Left ventricle myocardium superior (tissue), 1 donor: ENCODE results near the gene CDKN2D. TPM values are rescaled to one million over a fixed set of nuclear protein-coding genes. Genes with fewer than 3 reads are reported as not detected.
A peak's percentile ranks its signal among the peaks of the same experiment; 100 is the strongest.
"Not testable (repeated sequence)": the region's sequence is repeated elsewhere in the genome, so short reads cannot be mapped to it uniquely, and the experiment has no call there.

Experiments used
- ATAC-seq: fragments of 200-7000 bp; cut with Tn5 transposase; one replicate; pipeline ENCODE4 v1.9.1; 2020; ENCODE audit warnings: mild to moderate bottlenecking, moderate library complexity
- DNase-seq: peaks from one replicate; pipeline ENCODE4 v3.0.0-alpha.2; 2020
- intact Hi-C: fragments of 100-400 bp; cut with micrococcal nuclease; formaldehyde crosslinking; loops from one replicate; pipeline ENCODE4 v1.11.0; 2022
- total RNA-seq: library from RNA; stranded (reverse); fragmentation: NEBNext Ultra II Directional; extraction: Animal tissue kit (Norgen Biotek cat#: 25700); gene quantifications from one replicate; pipeline ENCODE4 v1.2.1, GENCODE V29; 2021
- donor health status: DM: no; HTN: yes; CAD: no; lungs with severe emphysema.

Gene CDKN2D
- total RNA-seq, 1 donor from 2014 or later = 8.3 TPM

DNA sequence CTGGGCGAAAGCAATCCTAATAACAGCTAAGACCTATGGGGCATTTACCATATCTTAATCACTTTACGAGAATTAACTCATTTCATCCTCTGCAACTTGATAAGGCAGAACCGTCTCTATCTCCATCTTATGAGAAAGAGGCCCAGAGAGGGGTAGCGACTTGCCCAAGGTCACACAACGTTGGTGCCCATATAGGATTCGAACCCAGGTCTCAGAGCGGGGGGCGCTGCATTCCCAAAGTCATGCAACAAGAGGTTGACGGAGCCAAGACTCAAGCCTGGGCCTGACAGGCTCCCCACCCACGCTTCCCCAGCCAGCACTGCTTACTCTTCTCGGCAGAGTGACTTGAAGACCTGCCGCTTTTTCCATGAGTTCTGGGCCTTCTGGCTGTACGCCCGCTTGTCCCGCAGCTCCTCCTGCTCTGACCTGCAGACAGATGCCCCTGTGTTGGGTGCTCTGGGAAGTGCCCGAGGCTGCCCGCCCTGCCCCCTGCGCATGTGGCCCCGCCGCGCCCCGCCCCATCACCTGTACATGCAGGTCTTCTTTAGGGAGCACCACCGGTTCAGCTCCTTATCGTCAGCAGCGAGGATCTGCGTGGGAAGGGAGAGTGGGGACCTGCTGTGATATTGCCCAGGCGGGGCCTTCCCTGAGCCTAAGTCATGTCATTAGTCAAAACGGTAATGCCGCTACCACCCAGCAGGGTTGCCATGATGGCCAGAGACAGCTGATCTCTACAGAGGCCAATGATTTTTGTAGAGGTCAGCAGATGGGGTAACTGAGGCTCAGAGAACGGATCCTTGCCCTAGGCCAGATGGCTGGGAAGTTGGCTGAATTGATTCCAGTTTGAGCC is 13.8 kb downstream of the CDKN2D start:
- ATAC-seq (no peak), DNase-seq (no peak)
- intact Hi-C loops = no loop called here

DNA sequence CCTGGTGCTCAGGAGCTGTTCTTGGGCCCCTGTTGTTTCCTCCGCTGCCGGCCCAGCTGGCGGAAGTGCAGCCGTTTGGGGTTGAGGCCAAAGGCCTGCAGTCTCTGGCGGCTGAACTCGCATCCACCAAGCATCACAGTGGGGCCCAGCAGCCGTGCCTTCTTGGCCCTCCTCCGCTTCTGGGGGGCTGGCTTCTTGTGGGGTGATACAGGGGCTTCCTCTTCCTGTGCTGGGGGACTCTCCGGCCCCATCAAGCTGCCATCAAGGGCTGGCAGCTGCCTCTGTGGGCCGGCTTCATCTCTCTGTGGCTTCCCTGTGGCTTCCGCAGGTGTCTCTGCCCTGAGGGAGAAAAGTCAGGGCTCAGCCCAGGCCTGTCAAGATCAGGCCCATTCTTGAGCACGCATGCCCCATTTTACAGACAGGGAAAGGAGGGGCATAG is 14.8 kb downstream of the CDKN2D start:
- intact Hi-C loops = no loop called here
- ATAC-seq = no peak
- peak; percentile 34 for DNase-seq

DNA sequence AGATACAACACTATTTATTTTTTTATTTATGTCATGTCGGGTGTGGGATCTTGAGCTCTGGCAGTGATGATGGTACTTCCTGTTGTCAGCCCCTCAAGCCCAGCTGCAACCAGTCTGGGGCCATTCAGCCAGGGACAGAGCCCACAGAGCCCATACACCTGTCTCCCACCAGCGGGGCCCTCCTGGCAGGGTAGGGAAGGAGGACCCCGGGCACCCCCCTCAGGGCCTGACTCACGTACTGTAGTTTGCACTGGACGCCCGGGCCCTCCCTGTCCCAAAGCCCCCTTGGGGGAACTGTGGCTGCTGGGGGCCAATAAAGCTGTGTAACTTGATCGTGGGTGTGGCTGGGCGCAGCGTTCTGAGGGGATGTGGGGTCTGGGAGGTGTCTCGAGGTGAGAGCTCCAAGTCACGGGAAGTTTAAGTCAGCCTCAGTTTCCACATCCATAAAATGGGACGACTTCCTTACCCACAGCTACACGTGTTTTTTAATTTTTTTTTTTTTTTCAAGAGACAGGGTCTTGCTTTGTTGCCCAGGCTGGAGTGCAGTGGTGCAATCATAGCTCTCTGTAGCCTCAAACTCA is 15.6 kb downstream of the CDKN2D start:
- ATAC-seq = peak; percentile 9
- DNase-seq = no peak
- intact Hi-C loops = no loop called here

DNA sequence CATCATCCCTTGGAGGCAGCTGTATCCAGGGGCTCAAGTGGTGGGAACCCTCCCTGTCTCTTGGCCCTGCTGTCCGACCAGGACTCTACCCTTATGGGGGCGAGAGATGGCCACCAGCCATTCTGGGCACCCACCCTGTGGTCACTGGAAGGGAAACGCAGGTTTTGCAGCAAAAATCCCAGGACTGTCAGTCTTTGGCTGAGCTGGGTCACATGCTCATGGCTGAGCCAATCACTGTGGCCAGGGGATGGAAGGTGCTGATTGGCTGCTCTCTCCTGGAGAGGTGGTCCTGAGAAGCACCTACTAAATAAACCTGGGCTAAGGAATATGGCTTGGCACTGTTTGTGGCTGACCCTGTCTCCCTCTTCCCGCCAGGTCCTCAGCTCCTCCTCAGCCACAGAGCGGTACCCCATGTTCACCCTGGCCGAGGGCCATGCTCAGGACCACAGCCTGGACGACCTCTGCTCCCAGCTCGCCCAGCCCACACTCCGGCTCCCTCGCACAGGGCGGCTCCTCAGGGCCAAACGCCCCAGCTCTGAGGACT is 16.2 kb downstream of the CDKN2D start:
- peak; percentile 19 for ATAC-seq
- no peak for DNase-seq
- intact Hi-C loops = no loop called here

DNA sequence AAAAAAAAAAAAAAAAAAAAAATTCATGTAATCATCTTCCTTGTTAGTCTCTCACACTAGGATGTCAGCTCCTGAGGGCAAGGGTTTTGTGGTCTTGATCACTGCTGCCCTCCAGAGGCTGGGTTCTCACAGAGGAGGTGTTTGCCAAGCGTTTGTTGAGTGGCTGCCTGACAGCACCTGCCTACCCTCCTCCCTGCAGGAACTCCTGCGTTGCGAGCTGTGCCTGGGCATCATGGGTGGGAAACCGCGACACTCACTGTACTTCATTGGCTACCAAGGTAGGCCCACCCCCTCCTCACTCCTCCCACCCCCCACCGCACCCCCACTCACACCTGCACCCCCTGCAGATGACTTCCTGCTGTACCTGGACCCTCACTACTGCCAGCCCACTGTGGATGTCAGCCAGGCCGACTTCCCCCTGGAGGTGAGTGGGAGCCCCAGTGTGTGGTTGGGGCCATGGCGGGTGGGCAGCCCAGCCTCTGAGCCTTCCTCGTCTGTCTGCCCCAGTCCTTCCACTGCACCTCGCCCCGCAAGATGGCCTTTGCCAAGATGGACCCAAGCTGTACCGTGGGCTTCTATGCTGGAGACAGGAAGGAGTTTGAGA is 17.0 kb downstream of the CDKN2D start:
- intact Hi-C loops = no loop called here
- peak; percentile 5 for ATAC-seq

DNA sequence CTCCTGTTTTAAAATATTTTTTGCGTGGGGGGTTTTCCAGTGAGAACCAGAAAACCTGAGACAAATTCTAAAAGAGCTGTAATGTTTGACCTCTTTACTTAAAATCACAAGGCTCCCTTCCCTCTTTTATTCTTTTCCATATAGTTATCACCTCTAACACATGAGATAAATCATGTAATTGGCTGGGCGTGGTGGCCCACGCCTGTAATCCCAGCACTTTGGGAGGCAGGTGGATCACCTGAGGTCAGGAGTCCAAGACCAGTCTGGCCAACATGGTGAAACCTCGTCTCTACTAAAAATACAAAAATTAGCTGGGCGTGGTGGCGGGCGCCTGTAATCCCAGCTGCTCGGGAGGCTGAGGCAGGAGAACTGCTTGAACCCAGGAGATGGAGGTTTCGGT is 17.8 kb downstream of the CDKN2D start:
- intact Hi-C loops, ATAC-seq, DNase-seq: not testable (repeated sequence)

More for the DNA sequence above, 17.0 kb downstream of the CDKN2D start:
- DNase-seq = no peak

DNA sequence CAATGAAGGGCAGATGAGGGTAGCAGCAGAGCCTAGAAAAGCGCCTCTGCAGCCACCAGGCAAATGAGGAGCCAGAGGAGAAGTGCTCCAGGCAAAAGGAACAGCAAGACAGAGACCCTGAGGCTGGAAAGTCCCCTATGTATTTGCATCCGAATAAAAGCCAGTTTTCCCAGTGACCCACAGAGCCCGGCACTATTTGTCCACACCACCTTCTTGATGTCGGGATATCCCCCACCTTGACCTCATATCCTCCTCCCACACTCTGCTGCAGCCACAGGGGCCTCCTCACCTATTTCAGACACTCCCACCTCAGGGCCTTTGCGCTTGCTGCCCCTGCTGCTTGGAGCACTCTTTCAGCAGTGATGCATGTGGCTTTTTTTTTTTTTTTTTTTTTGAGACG is 18.4 kb downstream of the CDKN2D start:
- DNase-seq = no peak
- intact Hi-C loops = no loop called here
- ATAC-seq = no peak

DNA sequence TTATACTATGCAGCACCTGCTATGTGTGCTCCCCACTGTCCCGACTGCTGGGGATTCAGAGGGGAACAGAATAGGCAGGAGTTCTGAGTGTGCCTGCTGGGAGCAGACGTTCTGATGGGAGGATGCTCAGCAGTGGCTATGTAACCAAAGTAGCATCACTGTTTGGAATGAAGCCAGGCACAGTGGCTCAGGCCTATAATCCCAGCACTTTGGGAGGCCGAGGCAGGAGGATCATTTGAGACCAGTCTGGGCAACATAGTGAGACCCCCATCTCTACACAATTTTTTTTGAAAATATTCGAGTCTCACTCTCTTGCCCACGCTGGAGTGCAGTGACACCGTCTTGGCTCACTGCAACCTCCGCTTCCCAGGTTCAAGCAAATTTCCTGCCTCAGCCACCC is 19.0 kb downstream of the CDKN2D start:
- intact Hi-C loops = no loop called here
- ATAC-seq = no peak
- DNase-seq = no peak

DNA sequence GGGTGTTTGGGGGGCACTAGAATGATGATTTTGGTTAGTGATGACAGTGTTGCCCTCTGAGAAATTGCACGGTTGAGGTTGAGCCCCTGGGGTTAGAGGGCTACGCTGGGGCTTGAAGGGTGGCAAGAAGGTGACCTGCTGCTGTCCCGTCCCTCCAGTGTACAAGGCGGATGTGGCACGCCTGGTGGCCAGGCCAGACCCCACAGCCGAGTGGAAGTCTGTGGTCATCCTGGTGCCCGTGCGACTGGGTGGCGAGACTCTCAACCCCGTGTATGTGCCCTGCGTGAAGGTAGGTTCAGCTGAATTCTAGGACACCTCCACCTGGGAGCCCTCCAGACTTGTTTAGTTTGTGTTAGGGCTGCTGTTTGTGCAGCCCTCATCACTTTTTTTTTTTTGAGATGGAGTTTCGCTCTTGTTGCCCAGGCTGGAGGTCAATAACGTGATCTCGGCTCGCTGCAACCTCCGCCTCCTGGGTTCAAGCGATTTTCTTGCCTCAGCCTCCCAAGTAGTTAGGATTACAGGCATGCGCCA is 20.0 kb downstream of the CDKN2D start:
- intact Hi-C loops = no loop called here
- DNase-seq (no peak), ATAC-seq (no peak)

DNA sequence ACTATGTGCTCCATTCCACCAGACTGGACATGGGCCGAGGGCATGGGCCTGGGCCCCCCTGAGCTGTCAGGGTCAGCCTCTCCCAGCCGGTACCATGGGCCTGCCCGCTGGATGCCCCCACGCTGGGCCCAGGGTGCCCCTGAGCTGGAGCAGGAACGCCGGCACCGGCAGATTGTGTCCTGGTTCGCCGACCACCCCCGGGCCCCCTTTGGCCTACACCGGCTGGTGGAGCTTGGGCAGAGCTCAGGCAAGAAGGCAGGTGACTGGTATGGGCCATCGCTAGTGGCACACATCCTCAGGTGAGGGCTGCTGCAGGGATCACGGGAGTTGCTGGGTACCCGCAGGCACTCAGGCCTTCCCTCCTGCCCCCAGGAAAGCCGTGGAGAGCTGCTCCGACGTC is 22.0 kb downstream of the CDKN2D start:
- DNase-seq (no peak), ATAC-seq (no peak)
- intact Hi-C loops = no loop called here

DNA sequence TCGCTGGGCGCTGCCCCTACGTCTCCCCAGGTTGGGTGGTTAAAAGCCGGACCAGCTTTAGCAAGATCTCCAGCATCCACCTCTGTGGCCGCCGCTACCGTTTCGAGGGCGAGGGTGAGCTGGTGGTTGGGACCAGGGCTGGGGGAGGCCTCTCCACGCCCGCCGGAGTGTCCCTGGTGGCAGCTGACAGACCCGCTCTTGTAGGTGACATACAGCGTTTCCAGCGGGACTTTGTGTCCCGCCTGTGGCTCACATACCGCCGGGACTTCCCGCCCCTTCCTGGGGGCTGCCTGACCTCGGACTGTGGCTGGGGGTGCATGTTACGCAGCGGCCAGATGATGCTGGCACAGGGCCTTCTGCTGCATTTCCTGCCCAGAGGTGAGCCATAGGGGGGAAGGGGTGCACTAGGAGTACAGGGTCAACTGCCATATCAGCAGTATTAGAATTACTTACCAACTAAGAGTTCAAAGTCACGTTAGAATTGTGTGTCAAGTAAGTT is 24.0 kb downstream of the CDKN2D start:
- intact Hi-C loops = no loop called here

DNA sequence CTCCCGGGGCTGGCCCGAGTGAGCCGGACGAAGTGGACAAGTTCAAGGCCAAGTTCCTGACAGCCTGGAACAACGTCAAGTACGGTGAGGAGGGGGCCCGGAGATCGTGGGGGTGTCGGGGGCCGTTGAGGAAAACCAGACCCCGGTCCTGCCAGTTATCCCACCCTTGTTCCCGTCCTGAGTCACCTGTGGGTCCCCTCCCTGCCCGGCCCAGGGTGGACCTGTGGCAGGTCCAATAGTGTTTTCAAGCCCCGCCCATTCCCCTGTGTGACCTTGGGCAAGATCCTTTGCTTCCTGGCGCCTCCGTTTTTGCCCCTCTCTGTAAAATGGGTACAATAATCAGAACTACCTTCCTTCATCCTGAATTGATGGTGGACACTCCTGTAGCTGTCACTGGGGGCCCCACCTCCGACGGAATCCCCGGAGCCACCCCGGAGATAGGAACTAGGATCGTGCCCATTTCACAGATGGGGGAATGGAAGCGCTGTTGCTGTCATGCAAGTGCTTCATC is 24.5 kb downstream of the CDKN2D start:
- ATAC-seq (peak; percentile 39), DNase-seq (no peak)
- intact Hi-C loops = no loop called here

More for the DNA sequence above, 24.0 kb downstream of the CDKN2D start:
- ATAC-seq (no peak), DNase-seq (no peak)

DNA sequence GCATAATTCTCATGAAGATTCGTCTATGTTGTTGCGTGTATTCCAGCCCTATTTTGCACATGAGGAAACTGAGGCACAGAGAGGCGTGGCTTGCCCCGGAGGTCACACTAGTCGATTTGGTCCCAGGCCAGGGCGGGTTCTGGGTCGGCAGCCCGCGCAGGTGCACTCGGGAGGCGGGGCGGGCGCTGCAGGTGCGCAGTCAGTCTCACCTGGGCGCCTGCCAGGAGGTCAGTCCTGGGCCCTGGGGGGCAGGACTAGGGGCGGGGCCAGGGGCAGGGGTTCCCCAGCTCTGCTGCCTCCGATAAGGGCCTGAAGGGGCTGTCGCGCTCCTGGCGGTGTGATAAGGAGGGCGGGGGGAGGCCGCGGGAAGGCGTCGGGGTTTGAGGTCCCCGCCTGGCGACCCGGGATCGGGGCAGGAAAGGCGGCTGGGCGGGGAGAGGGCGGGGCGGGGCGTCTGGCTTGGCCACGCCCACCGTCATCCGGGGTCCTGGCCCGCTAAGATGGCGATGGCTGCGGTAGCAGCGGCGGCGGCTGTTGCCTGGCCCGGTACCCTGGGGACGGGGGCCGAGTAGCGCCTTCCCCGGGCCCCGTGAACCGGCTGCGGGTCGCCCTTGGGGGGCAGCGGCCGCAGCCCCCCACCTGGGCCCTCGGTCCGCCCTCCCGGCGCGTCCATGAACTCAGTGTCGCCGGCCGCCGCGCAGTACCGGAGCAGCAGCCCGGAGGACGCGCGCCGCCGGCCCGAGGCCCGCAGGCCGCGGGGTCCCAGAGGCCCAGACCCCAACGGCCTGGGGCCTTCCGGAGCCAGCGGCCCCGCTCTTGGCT is 25.1 kb downstream of the CDKN2D start, which contains the start of gene ATG4D:
Gene ATG4D (plus strand): TSS at position 485 of the 822 bp plus-strand sequence. CDS start 187 bp downstream, at position 672.
- peak; percentile 93 for ATAC-seq
- intact Hi-C loops = no loop called here
- DNase-seq = peak; percentile 88

DNA sequence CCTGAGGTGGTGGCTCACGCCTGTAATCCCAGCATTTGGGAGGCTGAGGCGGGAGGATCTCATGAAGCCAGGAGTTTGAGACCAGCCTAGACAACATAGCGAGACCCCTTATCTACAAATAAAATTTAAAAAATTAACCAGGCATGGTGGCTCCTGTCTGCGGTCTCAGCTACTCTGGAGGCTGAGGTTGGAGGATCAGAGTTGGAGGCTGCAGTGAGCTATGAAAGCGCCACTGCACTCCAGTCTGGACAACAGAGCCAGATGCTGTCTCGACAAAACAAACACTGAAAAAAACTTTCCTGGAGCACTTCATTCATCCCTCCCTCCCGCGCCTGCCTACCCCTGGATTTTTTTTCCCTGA is 25.7 kb downstream of the CDKN2D start:
- intact Hi-C loops = no loop called here
- ATAC-seq = no peak

DNA sequence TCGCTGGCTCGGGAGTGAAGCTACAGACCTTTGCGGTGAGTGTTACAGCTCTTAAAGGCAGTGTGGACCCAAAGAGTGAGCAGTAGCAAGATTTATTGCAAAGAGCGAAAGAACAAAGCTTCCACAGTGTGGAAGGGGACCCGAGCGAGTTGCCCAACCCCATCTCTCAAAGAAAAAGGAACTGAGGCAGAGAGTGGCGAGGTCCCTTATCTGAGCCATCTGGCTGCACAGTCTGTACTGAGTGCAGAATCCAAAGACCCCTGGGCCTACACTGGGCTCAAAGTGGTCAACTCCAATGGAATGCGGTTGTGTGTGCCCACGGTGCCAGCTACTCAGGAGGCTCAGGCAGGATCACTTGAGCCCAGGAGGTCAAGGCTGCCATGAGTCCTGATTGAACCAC is 29.8 kb downstream of the CDKN2D start:
- ATAC-seq, DNase-seq, intact Hi-C loops: not testable (repeated sequence)

More for the DNA sequence above, 25.7 kb downstream of the CDKN2D start:
- DNase-seq = no peak

DNA sequence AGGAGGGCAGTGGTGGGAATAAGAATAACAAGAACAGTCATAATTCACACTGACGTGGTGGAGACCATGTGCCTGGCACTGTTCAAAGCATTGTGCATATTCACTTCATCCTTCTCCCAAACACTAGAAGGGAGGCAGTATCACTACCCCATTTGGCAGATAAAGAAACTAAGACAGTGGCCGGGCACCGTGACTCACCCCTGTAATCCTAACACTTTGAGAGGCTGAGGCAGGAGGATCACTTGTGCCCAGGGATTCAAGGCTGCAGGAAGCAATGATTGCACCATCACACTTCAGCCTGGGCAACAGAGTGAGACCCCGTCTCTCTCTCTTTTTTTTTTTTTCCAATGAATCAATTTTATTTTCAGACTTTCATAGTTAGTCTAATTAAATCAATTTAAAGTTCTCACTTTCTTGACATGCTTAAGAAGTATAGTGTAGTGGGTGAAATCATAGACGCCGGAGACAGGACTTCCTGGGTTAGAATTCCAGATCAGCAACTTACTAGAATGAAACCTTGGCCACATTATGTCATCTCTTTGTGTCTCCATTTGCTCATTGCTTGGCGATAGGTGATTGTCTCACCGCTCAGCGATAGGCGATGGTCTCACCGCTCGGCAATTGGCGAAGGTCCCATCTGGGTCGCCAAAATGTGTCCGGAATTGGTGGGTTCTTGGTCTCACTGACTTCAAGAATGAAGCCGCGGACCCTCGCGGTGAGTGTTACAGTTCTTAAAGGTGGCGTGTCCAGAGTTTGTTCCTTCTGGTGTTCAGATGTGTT is 30.4 kb downstream of the CDKN2D start:
- ATAC-seq (no peak), DNase-seq (no peak)
- intact Hi-C loops = no loop called here

DNA sequence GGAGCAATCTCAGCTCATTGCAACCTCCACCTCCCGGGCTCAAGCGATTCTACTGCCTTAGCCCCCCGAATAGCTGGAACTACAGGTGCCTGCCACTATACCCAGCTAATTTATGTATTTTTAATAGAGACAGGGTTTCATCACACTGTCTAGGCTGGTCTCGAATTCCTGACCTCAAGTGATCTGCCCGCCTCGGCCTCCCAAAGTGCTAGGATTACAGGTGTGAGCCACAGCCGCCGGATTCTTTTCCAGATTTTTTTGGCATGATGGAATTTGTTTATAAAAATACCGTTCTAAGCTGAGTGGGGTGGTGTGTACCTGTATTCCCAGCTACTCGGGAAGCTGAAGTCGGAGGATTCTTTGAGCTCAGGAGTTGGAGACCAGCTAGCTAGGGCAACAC is 31.1 kb downstream of the CDKN2D start:
- DNase-seq = no peak
- intact Hi-C loops = no loop called here
- ATAC-seq = no peak

DNA sequence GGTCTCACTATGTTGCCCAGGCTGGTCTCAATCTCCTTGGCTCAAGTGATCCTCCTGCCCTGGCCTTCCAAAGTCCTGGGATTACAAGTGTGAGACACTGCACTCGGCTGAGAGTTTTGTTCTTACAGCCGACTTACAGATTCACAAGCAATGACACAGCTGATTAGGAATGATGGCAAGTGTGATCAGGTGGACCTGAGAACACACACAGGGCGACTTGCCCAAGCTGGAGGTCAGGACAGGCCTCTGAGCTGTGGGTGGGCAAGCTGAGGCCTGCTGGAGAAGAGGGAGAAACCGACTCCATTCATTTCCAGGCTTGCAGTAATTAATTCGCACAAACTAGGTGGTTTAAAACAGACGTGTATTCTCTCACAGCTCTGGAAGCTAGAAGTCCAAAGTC is 33.2 kb downstream of the CDKN2D start:
- no peak for DNase-seq
- ATAC-seq = no peak
- intact Hi-C loops = no loop called here
